ENCODE data around the gene ARFIP1.
A peak's percentile ranks its signal among the peaks of the same experiment; 100 is the strongest.

ARFIP1 gene

DNA sequence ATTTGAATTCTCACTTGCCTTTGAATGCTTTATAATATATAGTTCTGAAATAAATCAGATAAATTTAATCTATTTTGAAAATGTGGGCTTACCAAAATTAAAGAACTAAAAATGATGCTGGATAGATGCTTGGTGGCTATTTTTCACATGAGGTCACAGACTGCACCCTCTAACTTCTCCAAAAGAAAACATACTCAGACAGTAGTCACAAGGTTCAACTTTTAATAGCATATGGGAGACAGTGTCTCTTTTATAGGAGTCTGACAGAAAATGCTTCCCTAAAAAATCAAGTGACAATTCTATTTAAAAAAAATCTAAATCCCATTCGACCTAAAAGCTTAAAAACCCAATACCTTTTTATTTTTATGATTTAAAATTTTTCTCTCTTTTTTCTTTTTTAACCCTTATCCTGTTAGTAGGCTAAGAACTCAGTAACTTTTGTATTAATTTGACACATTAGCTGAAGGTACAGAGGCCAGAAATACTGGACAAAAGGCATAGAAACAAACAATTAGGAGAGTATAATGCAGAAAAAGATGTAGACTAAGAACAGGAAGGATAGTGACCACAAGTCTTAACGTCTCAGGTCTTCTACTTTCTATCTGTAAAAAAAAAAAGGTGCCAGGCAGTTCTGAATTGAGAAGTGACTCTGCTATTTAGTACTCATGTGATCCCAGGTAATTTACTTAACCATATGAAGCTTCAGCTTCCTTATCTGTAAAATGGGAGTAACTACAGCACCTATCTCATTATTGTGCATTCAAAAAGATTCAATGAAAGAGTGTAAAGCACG is 7.8 kb upstream of the ARFIP1 start:
- H3K9ac ChIP-seq (ENCODE audit: low read depth, low read length) = no peak overlapping the region
- H3K36me3 ChIP-seq (ENCODE audit: control insufficient read depth, insufficient read depth, low read length) = no peaks in the 10 kb centered on the region
- H3K4me3 ChIP-seq (ENCODE audit: low read depth, low read length) = no peak overlapping the region
- no peaks in the 10 kb centered on the region for H3K9me3 ChIP-seq (ENCODE audit: control insufficient read depth, insufficient read depth, low read length)
- no peaks in the 10 kb centered on the region for H3K27me3 ChIP-seq (ENCODE audit: control insufficient read depth, insufficient read depth, low read length)
- no peaks in the 10 kb centered on the region for H3K4me1 ChIP-seq (ENCODE audit: control insufficient read depth, insufficient read depth, low read length)

DNA sequence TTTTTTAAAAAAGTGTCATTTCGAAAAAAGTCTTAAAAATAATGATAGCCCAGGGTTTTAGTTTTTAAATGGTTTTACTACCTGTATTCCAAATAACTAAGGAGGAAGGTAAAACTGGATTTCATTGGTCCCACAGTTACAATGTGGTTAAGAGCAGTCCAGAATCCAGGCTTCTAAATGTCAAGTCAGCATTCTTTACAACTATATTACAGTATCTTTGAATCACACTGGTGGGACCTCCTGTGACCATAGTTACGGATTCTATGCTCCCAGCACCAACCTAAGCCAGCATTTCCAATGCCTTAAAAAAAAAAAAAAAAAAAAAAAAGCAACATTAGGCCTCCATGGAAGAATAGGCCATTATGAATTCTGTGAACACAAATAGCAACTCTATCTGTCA is 6.4 kb upstream of the ARFIP1 start:
- H3K27me3 ChIP-seq (ENCODE audit: control insufficient read depth, insufficient read depth, low read length) = no peaks in the 10 kb centered on the region
- H3K4me3 ChIP-seq (ENCODE audit: low read depth, low read length) = no peak overlapping the region

GRCh38 chr4:152773953-152774352 is 5.8 kb upstream of the ARFIP1 start:
- Histone ChIP-seq H3K4me1 (ENCODE audit: control insufficient read depth, insufficient read depth, low read length) (no peaks in the 10 kb centered on the region), H3K9ac (ENCODE audit: low read depth, low read length) (no peak overlapping the region), H3K4me3 (ENCODE audit: low read depth, low read length) (no peak overlapping the region), H3K27me3 (ENCODE audit: control insufficient read depth, insufficient read depth, low read length) (no peaks in the 10 kb centered on the region), H3K36me3 (ENCODE audit: control insufficient read depth, insufficient read depth, low read length) (no peaks in the 10 kb centered on the region), H3K9me3 (ENCODE audit: control insufficient read depth, insufficient read depth, low read length) (no peaks in the 10 kb centered on the region)

More for the DNA sequence above, 6.4 kb upstream of the ARFIP1 start:
- H3K9me3 ChIP-seq (ENCODE audit: control insufficient read depth, insufficient read depth, low read length) = no peaks in the 10 kb centered on the region
- H3K9ac ChIP-seq (ENCODE audit: low read depth, low read length) = no peak overlapping the region
- no peaks in the 10 kb centered on the region for H3K4me1 ChIP-seq (ENCODE audit: control insufficient read depth, insufficient read depth, low read length)
- H3K36me3 ChIP-seq (ENCODE audit: control insufficient read depth, insufficient read depth, low read length) = no peaks in the 10 kb centered on the region

DNA sequence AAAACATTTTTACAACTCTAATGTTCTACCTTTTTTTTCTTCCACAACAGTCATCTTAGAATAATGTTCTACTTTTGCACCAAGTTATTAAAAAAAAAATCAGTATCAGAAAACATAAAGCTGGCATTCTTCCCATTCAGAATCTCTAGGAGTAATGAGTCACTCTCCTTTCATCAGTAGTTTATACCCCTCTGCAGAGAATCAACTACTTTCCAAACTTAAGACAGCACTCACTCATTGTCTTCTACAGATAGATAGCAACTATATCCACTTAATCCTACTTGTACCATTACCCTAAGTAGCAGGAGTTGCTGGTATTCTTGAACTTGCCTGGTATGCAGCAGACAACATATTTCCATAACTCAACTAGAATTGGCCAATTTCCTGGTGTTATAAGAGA is 3.4 kb upstream of the ARFIP1 start:
- H3K4me1 ChIP-seq (ENCODE audit: control insufficient read depth, insufficient read depth, low read length) = peaks cover 2% of the 10 kb centered on the region
- H3K9me3 ChIP-seq (ENCODE audit: control insufficient read depth, insufficient read depth, low read length) = no peaks in the 10 kb centered on the region
- no peak overlapping the region for H3K4me3 ChIP-seq (ENCODE audit: low read depth, low read length)
- no peak overlapping the region for H3K9ac ChIP-seq (ENCODE audit: low read depth, low read length)
- H3K27me3 ChIP-seq (ENCODE audit: control insufficient read depth, insufficient read depth, low read length) = no peaks in the 10 kb centered on the region
- H3K36me3 ChIP-seq (ENCODE audit: control insufficient read depth, insufficient read depth, low read length) = peaks cover 3% of the 10 kb centered on the region

DNA sequence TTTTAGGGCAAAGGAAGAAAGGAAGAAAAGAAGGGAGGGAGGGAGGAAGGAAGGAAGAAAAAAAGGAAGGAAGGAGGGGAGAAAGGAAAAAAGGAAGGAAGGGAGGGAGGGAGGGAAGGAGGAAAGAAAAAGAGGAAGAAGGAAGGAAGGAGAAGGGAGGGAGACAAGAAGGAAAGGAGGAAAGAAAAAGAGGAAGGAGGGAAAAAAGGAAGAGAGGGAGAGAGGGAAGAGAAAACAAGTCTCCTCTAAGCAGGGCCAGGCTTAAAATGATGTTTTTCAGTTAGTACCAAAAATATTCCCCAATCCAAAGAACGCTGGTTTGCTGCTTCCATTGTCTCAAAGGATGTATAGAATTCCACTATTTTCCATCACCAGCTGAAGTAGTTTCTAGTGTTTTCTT is 2.3 kb upstream of the ARFIP1 start:
- Histone ChIP-seq H3K36me3 (ENCODE audit: control insufficient read depth, insufficient read depth, low read length) (peaks cover 3% of the 10 kb centered on the region), H3K9ac (ENCODE audit: low read depth, low read length) (no peak overlapping the region), H3K27me3 (ENCODE audit: control insufficient read depth, insufficient read depth, low read length) (no peaks in the 10 kb centered on the region), H3K4me1 (ENCODE audit: control insufficient read depth, insufficient read depth, low read length) (peaks cover 4% of the 10 kb centered on the region), H3K4me3 (ENCODE audit: low read depth, low read length) (no peak overlapping the region), H3K9me3 (ENCODE audit: control insufficient read depth, insufficient read depth, low read length) (no peaks in the 10 kb centered on the region)

DNA sequence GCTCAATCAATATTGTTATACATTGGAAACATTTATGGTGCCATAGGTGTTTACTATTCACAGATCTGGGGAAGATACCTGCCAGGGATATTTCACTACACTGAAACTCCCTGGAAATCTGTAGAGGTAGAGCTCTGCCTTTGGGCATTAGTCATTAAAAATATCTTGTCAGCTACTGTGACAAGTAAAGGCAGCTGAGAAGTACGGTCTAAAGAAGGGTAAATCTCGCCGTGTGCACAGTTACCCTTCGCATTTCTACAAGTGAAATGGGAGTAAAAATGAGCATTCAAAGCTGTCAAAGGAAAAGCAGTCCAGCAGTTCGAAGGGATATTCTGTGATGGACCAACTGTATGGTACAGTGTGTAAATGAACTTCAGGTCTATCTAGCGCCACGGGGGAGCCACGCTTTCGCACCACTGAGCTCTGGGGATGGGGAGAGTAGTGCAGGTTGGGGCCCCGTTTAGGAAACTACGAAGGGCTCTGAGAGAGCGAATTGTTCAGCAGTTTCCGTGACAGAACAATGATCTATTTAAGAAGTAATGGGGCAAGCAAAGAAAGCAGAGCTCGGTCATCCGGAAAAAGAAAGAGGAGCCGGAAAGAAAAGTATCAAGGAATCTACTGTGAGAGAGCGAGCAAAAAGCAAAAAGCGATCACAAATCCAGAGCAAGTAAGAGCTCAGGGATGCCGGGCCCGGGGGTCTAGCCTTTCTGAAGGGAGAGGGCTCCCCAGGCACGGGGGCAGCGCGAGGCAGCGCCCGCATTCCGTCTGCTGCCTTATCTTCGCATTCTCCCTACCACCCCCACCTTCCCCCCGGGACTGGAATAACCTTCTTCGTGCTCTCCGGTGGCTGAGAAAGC is 870 bp upstream of the ARFIP1 start:
- Histone ChIP-seq H3K27me3 (ENCODE audit: control insufficient read depth, insufficient read depth, low read length) (no peaks in the 10 kb centered on the region), H3K4me3 (ENCODE audit: low read depth, low read length) (peak overlapping the region; percentile 83), H3K9me3 (ENCODE audit: control insufficient read depth, insufficient read depth, low read length) (no peaks in the 10 kb centered on the region), H3K9ac (ENCODE audit: low read depth, low read length) (peak overlapping the region; percentile 85), H3K36me3 (ENCODE audit: control insufficient read depth, insufficient read depth, low read length) (peaks cover 3% of the 10 kb centered on the region), H3K4me1 (ENCODE audit: control insufficient read depth, insufficient read depth, low read length) (peaks cover 5% of the 10 kb centered on the region)

GRCh38 chr4:152780267-152780778 is 569 bp downstream of the ARFIP1 start:
- H3K4me1 ChIP-seq (ENCODE audit: control insufficient read depth, insufficient read depth, low read length) = peaks cover 5% of the 10 kb centered on the region
- H3K9ac ChIP-seq (ENCODE audit: low read depth, low read length) = peak overlapping the region; percentile 5

DNA sequence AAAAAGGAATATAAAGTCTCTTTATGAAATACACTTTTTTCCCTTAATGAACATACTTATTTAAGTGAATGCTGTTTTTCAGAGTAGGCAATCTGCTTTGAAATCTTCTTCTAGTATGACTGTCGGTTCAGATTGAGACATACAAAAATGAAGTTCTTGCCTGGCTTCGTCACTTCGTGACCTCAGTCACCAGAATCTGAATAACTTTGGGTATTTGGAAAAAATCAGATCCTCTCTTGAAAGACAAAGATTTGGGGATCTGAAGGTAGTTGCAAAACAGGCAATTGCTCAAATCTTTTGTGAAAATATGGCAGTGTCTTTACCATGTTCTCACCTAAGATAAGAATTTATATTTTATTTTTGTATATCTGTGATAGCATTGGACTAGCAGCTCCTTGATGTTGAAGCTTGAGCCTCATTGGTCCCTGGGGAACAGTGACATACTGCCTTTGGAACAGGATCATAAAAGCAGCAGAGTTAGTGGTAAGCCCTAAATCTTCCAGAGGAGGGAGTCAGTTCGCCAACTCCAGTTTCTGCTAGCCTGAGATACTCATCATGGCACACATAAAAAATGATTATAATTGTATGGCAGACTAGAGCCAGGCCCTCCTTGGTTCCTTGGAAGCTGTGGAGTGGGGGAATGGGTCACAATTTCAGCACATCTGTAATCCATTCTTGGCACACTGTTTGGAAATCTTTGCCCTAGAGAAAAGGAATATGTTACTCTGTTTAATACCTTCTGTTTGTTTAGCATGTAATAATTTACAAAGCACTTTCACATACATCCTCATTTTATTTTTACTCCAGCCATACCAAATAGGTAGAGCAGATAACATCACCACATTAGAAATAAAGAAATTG is 5.0 kb downstream of the ARFIP1 start:
- no peaks in the 10 kb centered on the region for H3K27me3 ChIP-seq (ENCODE audit: control insufficient read depth, insufficient read depth, low read length)

More at GRCh38 chr4:152780267-152780778, 569 bp downstream of the ARFIP1 start:
- H3K36me3 ChIP-seq (ENCODE audit: control insufficient read depth, insufficient read depth, low read length) = peaks cover 3% of the 10 kb centered on the region
- no peaks in the 10 kb centered on the region for H3K27me3 ChIP-seq (ENCODE audit: control insufficient read depth, insufficient read depth, low read length)
- H3K4me3 ChIP-seq (ENCODE audit: low read depth, low read length) = peak overlapping the region; percentile 83
- H3K9me3 ChIP-seq (ENCODE audit: control insufficient read depth, insufficient read depth, low read length) = no peaks in the 10 kb centered on the region

DNA sequence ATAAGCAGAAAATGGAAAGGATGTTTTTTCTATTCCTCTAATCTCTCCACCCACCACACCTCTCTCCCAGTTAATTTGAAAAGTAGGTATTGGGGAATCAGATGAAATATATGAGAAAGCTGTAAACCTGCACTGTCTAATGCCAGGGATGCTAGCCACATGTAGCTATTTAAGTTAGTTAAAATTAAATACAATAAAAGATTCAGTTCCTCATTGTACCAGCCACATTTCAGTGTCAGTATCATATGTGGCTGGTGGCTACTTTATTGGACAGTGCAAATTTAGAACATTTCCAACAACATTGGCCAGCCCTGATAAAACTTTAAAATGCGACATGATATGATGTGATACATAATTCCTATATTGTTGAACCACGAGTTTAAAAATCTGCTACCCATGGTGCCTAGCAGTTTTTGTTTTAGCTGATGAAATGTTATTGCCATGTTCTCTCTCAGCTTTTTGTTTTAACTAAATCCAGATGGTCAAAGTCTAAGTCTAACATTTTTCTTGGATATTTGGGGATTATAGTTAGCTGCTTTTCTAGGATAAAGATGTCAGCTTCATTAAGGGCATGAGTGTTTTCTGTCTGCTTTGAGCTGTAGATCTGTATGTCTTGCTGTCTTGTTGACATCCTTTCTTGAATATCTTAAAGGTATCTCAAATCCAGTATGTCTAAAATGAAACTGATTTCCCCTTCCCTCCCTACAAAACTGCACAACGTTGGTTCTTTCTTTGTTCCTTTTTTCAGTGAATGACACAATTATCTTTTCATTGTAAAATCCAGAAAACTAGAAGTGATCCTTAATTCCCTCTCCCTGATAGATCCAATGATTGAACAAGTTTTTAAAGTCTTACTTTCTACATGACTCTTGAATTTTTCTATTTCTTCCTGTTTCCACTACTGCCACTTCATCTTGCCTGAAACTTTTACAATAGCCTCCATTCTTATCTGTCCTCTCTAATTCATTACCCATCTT is 6.2 kb downstream of the ARFIP1 start:
- Histone ChIP-seq H3K9ac (ENCODE audit: low read depth, low read length) (no peak overlapping the region), H3K4me3 (ENCODE audit: low read depth, low read length) (no peak overlapping the region), H3K27me3 (ENCODE audit: control insufficient read depth, insufficient read depth, low read length) (no peaks in the 10 kb centered on the region), H3K9me3 (ENCODE audit: control insufficient read depth, insufficient read depth, low read length) (no peaks in the 10 kb centered on the region), H3K36me3 (ENCODE audit: control insufficient read depth, insufficient read depth, low read length) (no peaks in the 10 kb centered on the region), H3K4me1 (ENCODE audit: control insufficient read depth, insufficient read depth, low read length) (peaks cover 4% of the 10 kb centered on the region)

More for the DNA sequence above, 5.0 kb downstream of the ARFIP1 start:
- Histone ChIP-seq H3K36me3 (ENCODE audit: control insufficient read depth, insufficient read depth, low read length) (no peaks in the 10 kb centered on the region), H3K4me3 (ENCODE audit: low read depth, low read length) (no peak overlapping the region), H3K9me3 (ENCODE audit: control insufficient read depth, insufficient read depth, low read length) (no peaks in the 10 kb centered on the region), H3K4me1 (ENCODE audit: control insufficient read depth, insufficient read depth, low read length) (peaks cover 5% of the 10 kb centered on the region), H3K9ac (ENCODE audit: low read depth, low read length) (no peak overlapping the region)

GRCh38 chr4:152786627-152787026 is 6.9 kb downstream of the ARFIP1 start:
- no peaks in the 10 kb centered on the region for H3K9me3 ChIP-seq (ENCODE audit: control insufficient read depth, insufficient read depth, low read length)
- no peaks in the 10 kb centered on the region for H3K27me3 ChIP-seq (ENCODE audit: control insufficient read depth, insufficient read depth, low read length)
- no peak overlapping the region for H3K4me3 ChIP-seq (ENCODE audit: low read depth, low read length)
- H3K9ac ChIP-seq (ENCODE audit: low read depth, low read length) = no peak overlapping the region
- peaks cover 2% of the 10 kb centered on the region for H3K4me1 ChIP-seq (ENCODE audit: control insufficient read depth, insufficient read depth, low read length)
- no peaks in the 10 kb centered on the region for H3K36me3 ChIP-seq (ENCODE audit: control insufficient read depth, insufficient read depth, low read length)

All from iPS-15b (cell line).